ENCODE data around the gene SPRR4.

DNA sequence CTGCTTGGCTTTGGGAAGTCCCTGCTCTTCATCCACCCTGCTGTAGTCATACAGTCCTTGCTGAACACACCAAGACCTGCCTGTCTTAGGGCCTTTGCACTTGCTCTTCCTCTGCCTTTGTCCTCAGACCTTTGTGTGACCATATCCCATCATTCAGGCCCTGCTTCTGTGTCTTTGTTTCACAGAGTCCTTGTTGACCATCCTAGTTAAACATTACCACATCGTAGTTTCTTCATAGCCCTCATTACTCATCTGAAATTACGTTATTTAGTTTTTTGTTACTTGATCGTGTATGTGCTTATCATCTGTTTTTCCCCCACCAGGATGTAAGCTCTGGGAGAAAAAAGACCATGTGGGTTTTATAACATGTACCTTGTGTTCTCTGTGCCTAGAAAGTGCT lies 41.8 kb upstream of the SPRR4 start:
- TF ChIP-seq, protein P1, sequence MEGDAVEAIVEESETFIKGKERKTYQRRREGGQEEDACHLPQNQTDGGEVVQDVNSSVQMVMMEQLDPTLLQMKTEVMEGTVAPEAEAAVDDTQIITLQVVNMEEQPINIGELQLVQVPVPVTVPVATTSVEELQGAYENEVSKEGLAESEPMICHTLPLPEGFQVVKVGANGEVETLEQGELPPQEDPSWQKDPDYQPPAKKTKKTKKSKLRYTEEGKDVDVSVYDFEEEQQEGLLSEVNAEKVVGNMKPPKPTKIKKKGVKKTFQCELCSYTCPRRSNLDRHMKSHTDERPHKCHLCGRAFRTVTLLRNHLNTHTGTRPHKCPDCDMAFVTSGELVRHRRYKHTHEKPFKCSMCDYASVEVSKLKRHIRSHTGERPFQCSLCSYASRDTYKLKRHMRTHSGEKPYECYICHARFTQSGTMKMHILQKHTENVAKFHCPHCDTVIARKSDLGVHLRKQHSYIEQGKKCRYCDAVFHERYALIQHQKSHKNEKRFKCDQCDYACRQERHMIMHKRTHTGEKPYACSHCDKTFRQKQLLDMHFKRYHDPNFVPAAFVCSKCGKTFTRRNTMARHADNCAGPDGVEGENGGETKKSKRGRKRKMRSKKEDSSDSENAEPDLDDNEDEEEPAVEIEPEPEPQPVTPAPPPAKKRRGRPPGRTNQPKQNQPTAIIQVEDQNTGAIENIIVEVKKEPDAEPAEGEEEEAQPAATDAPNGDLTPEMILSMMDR (IDR thresholded peaks at IDR 0.05): no peak
- no peak for TF ChIP-seq RXRA (IDR thresholded peaks at IDR 0.05; ENCODE audit: borderline replicate concordance, low read depth)
- TF ChIP-seq SMC3 (IDR thresholded peaks at IDR 0.05; ENCODE audit: low read depth, low read length): no peak
- no peak for TF ChIP-seq YY1 (IDR thresholded peaks at IDR 0.05; ENCODE audit: low read depth)
- TF ChIP-seq, protein P2, sequence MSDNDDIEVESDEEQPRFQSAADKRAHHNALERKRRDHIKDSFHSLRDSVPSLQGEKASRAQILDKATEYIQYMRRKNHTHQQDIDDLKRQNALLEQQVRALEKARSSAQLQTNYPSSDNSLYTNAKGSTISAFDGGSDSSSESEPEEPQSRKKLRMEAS (IDR thresholded peaks at IDR 0.05; ENCODE audit: low read depth): no peak
- TF ChIP-seq SIN3A (IDR thresholded peaks at IDR 0.05; ENCODE audit: borderline replicate concordance, low read depth, low read length): no peak
- TF ChIP-seq EP300 (IDR thresholded peaks at IDR 0.05; ENCODE audit: borderline replicate concordance in 1 of 2, low read depth in 1 of 2, low read length in 1 of 2): no peak
- TF ChIP-seq, protein P3, sequence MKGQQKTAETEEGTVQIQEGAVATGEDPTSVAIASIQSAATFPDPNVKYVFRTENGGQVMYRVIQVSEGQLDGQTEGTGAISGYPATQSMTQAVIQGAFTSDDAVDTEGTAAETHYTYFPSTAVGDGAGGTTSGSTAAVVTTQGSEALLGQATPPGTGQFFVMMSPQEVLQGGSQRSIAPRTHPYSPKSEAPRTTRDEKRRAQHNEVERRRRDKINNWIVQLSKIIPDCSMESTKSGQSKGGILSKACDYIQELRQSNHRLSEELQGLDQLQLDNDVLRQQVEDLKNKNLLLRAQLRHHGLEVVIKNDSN (IDR thresholded peaks at IDR 0.05; ENCODE audit: borderline replicate concordance, low read depth): no peak
- no peak for TF ChIP-seq RAD21 (IDR thresholded peaks at IDR 0.05; ENCODE audit: low read length)
- TF ChIP-seq POLR2AphosphoS5 (IDR thresholded peaks at IDR 0.05; ENCODE audit: low read depth, low read length): no peak
- TF ChIP-seq JUND (IDR thresholded peaks at IDR 0.05): no peak
- no peak for TF ChIP-seq FOXM1 (IDR thresholded peaks at IDR 0.05; ENCODE audit: low read depth)

All from SK-N-SH (cell line).